BJ (cell line): ENCODE results near the gene RTN4R. TPM values are rescaled to one million over a fixed set of nuclear protein-coding genes. Genes with fewer than 3 reads are reported as not detected.

ENCODE experiments used
- CTCF ChIA-PET: fragments of 350-600 bp; formaldehyde crosslinking; extraction: SDS; loops from one replicate; lab custom pipeline; 2021; ENCODE audit warnings: antibody characterized with exemption, inconsistent platforms; lab: Yijun Ruan, JAX
- POLR2A ChIA-PET: fragments of 300-600 bp; sonication (Branson Sonifier 250); formaldehyde crosslinking; extraction: SDS; loops from one replicate; lab custom pipeline; 2021; ENCODE audit warnings: antibody characterized with exemption; lab: Charles Lee
- DNase-seq: peaks from one replicate; pipeline ENCODE4 v3.0.0-alpha.2; 2011; ENCODE audit warnings: low read depth
- H3K27me3 ChIP-seq: 2 replicates; pipeline ENCODE4 v1.6.0; 2011; ENCODE audit warnings: low read length; ENCODE audit not compliant: control insufficient read depth, insufficient read depth
- H3K36me3 ChIP-seq: 2 replicates; pipeline ENCODE4 v1.5.1; 2011; ENCODE audit warnings: low read length; ENCODE audit not compliant: control insufficient read depth, insufficient read depth
- H3K4me3 ChIP-seq: 2 replicates; pipeline ENCODE4 v1.5.1; 2011; ENCODE audit warnings: low read depth, mild to moderate bottlenecking, control low read depth, low read length
- CTCF ChIP-seq: IDR thresholded peaks from 2 replicates; pipeline ENCODE4 v1.5.1; 2011; ENCODE audit warnings: low read depth, mild to moderate bottlenecking, control low read depth, inconsistent platforms, low read length, moderate library complexity; ENCODE audit not compliant: insufficient read depth
- polyA plus RNA-seq: library from polyadenylated mRNA; depleted of rRNA; stranded (reverse); fragments of >200 nt; gene quantifications from 2 replicates; pipeline ENCODE4 v1.2.3, GENCODE V29; 2011

The RTN4R gene
- polyA plus RNA-seq, 1 experiment = 0.77 TPM

GRCh38 chr22:20226760-20227350, 41.3 kb downstream of the RTN4R start:
- no peaks in the 10 kb centered on the region for H3K36me3 ChIP-seq
- no peak overlapping the region for H3K4me3 ChIP-seq
- no peak for DNase-seq
- ChIA-PET POLR2A (no interaction called here), CTCF (no interaction called here)
- H3K27me3 ChIP-seq = peaks cover 5% of the 10 kb centered on the region; the same call in 1 of the 2 replicates
- TF ChIP-seq CTCF = no peak

DNA sequence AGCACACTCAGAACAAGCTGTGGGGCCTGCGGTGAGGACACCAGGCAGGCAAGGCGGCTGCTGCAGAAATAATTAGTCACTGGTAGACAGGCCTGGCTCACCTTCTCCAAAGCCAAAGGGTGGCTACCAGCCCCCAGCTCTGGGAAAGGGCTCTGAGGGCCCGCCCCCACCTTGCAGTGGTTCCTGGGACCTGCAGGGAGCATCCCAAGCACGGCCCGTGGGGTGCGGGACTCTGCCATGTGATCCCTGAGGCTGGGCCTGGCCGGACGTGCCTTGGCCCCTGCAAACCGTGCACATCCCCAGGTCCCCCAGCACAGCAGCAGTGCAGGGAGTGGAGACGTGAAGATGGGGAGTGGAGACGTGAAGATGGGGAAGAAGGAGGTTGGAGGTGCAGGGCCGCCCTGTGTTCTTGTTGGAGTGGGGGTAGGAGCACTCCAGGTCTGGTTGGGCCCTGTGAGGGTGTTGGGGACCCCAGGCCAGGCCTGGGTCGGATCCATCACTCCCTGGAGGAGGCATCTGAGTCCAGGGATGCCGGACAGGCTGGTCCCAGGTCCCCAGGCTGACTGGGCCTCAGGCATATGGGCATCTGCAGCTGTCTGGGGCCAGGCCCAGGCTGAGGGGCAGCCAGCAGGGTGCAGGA, 41.9 kb downstream of the RTN4R start:
- Histone ChIP-seq H3K36me3 (no peaks in the 10 kb centered on the region), H3K27me3 (peaks cover 4% of the 10 kb centered on the region; the same call in 1 of the 2 replicates), H3K4me3 (no peak overlapping the region)
- DNase-seq = no peak
- POLR2A ChIA-PET = no interaction called here
- TF ChIP-seq CTCF = no peak
- CTCF ChIA-PET = no interaction called here

DNA sequence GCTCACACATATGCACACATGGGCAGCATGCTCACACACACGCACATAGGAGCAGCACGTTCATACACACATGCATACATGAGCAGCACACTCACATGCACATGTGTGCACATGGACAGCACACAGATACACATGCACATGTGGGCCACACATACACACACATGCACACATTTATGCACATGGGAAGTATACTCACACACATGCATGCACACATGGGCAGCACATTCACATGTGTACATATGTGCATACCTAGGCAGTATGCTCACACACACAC, 42.5 kb downstream of the RTN4R start:
- ChIA-PET POLR2A (no interaction called here), CTCF (no interaction called here)
- no peak for DNase-seq
- Histone ChIP-seq H3K36me3 (no peaks in the 10 kb centered on the region), H3K27me3 (peaks cover 3% of the 10 kb centered on the region; the same call in 1 of the 2 replicates), H3K4me3 (no peak overlapping the region)
- no peak for TF ChIP-seq CTCF

DNA sequence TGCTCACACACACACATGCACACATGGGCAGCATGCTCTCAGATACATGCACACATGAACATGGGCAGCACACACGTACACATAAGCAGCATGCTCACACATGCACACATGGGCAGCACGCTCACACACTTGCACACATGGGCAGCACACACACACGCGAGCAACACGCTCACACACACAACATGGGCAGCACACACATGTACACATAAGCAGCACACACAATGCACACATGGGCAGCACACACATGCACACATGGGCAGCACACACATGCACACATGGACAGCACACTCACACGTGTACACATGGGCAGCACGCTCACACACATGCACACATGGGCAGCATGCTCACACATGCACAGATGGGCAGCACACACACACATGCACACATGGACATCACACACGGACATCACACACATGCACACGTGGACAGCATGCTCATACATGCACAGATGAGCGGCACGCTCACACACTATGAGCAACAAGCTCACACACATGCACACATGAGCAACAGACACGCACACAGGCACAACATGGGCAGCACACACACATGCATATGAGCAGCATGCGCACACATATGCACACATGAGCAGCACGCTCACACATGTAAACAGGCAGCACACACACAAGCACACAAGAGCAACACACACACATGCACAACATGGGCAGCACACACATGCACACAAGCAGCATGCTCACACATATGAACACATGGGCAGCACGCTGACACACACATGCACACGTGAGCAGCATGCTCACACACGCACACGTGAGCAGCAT, 43.0 kb downstream of the RTN4R start:
- H3K4me3 ChIP-seq = no peak overlapping the region
- TF ChIP-seq CTCF = no peak
- ChIA-PET POLR2A (no interaction called here), CTCF (no interaction called here)
- H3K27me3 ChIP-seq = peaks cover 3% of the 10 kb centered on the region; the same call in 1 of the 2 replicates
- no peaks in the 10 kb centered on the region for H3K36me3 ChIP-seq
- DNase-seq = no peak

GRCh38 chr22:20224256-20224626, 43.9 kb downstream of the RTN4R start:
- H3K27me3 ChIP-seq = no peaks in the 10 kb centered on the region; the same call in 1 of the 2 replicates
- CTCF ChIA-PET = interaction anchor here (1.6 kb wide), 1 partner anchor 15 kb away, joined by 5 read pairs; no protein-coding TSS in a partner anchor
- no peak for DNase-seq
- no peak overlapping the region for H3K4me3 ChIP-seq
- no peak for TF ChIP-seq CTCF
- no peaks in the 10 kb centered on the region for H3K36me3 ChIP-seq
- POLR2A ChIA-PET = no interaction called here
